ENCODE measurements around the gene OR5K2. TPM values are rescaled to one million over a fixed set of nuclear protein-coding genes. Genes with fewer than 3 reads are reported as not detected.

Gene OR5K2
- total and polyA plus RNA-seq, 2 of the 4 experiments (the other 2 are of a cell fraction): not detected

- TF ChIP-seq, protein P1, sequence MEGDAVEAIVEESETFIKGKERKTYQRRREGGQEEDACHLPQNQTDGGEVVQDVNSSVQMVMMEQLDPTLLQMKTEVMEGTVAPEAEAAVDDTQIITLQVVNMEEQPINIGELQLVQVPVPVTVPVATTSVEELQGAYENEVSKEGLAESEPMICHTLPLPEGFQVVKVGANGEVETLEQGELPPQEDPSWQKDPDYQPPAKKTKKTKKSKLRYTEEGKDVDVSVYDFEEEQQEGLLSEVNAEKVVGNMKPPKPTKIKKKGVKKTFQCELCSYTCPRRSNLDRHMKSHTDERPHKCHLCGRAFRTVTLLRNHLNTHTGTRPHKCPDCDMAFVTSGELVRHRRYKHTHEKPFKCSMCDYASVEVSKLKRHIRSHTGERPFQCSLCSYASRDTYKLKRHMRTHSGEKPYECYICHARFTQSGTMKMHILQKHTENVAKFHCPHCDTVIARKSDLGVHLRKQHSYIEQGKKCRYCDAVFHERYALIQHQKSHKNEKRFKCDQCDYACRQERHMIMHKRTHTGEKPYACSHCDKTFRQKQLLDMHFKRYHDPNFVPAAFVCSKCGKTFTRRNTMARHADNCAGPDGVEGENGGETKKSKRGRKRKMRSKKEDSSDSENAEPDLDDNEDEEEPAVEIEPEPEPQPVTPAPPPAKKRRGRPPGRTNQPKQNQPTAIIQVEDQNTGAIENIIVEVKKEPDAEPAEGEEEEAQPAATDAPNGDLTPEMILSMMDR (conservative IDR thresholded peaks at IDR 0.05; ENCODE audit: low read depth, low read length): no peak
- TF ChIP-seq, protein P2, sequence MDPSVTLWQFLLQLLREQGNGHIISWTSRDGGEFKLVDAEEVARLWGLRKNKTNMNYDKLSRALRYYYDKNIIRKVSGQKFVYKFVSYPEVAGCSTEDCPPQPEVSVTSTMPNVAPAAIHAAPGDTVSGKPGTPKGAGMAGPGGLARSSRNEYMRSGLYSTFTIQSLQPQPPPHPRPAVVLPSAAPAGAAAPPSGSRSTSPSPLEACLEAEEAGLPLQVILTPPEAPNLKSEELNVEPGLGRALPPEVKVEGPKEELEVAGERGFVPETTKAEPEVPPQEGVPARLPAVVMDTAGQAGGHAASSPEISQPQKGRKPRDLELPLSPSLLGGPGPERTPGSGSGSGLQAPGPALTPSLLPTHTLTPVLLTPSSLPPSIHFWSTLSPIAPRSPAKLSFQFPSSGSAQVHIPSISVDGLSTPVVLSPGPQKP (IDR thresholded peaks at IDR 0.05; ENCODE audit: borderline replicate concordance, low read depth, low read length): no peak
- no peak for TF ChIP-seq FOS (IDR thresholded peaks at IDR 0.05; ENCODE audit: low read depth, low read length)
- TF ChIP-seq MAFK (IDR thresholded peaks at IDR 0.05; ENCODE audit: low read depth, low read length): no peak
- TF ChIP-seq, protein P3, sequence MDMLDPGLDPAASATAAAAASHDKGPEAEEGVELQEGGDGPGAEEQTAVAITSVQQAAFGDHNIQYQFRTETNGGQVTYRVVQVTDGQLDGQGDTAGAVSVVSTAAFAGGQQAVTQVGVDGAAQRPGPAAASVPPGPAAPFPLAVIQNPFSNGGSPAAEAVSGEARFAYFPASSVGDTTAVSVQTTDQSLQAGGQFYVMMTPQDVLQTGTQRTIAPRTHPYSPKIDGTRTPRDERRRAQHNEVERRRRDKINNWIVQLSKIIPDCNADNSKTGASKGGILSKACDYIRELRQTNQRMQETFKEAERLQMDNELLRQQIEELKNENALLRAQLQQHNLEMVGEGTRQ (IDR thresholded peaks at IDR 0.05; ENCODE audit: low read depth, low read length): no peak
- no peak for TF ChIP-seq MAZ (IDR thresholded peaks at IDR 0.05; ENCODE audit: borderline replicate concordance, low read depth, low read length)
- TF ChIP-seq SMC3 (IDR thresholded peaks at IDR 0.05; ENCODE audit: low read depth, low read length): no peak
- no peak for TF ChIP-seq CHD1 (IDR thresholded peaks at IDR 0.05; ENCODE audit: low read depth, low read length)
- no peak for TF ChIP-seq CEBPB (IDR thresholded peaks at IDR 0.05; ENCODE audit: low read depth, low read length)
- no peak for TF ChIP-seq NFE2L2 (IDR thresholded peaks at IDR 0.05; ENCODE audit: low read depth, low read length)
- TF ChIP-seq POLR2A (IDR thresholded peaks at IDR 0.05; ENCODE audit: low read depth, low read length): no peak
- TF ChIP-seq BHLHE40 (IDR thresholded peaks at IDR 0.05; ENCODE audit: low read depth, low read length): no peak
- no peak for TF ChIP-seq RFX5 (IDR thresholded peaks at IDR 0.05; ENCODE audit: low read depth, low read length)
- TF ChIP-seq RCOR1 (IDR thresholded peaks at IDR 0.05; ENCODE audit: insufficient replicate concordance, low read length): no peak
- TF ChIP-seq RAD21 (IDR thresholded peaks at IDR 0.05; ENCODE audit: low read length): no peak
- no peak for TF ChIP-seq MXI1 (IDR thresholded peaks at IDR 0.05; ENCODE audit: borderline replicate concordance, low read depth, low read length)
- Histone ChIP-seq H2BK5ac (ENCODE audit: low read depth, low read length, poor library complexity, severe bottlenecking) (no peak overlapping the region), H3K79me1 (ENCODE audit: low read depth in 1 of 2, low read length in 2 of 2) (no peaks in the 10 kb centered on the region), H3K9me1 (ENCODE audit: insufficient read depth, low read length) (no peaks in the 10 kb centered on the region), H2BK15ac (ENCODE audit: low read depth, low read length) (no peak overlapping the region), H2BK120ac (ENCODE audit: low read depth, low read length) (no peak overlapping the region), H2AK9ac (replicated peaks; ENCODE audit: low read depth, low read length, poor library complexity) (no peak overlapping the region), H3K4me1 (ENCODE audit: control insufficient read depth, insufficient read depth, low read length) (no peaks in the 10 kb centered on the region), H3K14ac (replicated peaks; ENCODE audit: low read depth, low read length) (no peak overlapping the region), H2AK5ac (ENCODE audit: low read depth, low read length) (no peak overlapping the region), H4K20me1 (ENCODE audit: insufficient read depth, low read length) (no peaks in the 10 kb centered on the region), H3K4me2 (ENCODE audit: low read depth, low read length) (no peak overlapping the region), H3K9me3 (ENCODE audit: control insufficient read depth, insufficient read depth, low read length) (no peaks in the 10 kb centered on the region), H4K5ac (ENCODE audit: low read depth, low read length) (no peak overlapping the region), H3K18ac (ENCODE audit: low read depth, low read length) (no peak overlapping the region), H3K4me3 (ENCODE audit: insufficient read depth, low read depth, low read length) (no peak overlapping the region), H2AFZ (replicated peaks; ENCODE audit: low read length, poor library complexity) (no peak overlapping the region), H3K27ac (ENCODE audit: insufficient read depth, low read length) (no peak overlapping the region), H3K27me3 (ENCODE audit: control insufficient read depth, insufficient read depth, low read length) (peaks cover 4% of the 10 kb centered on the region; the same call in 1 of the 2 replicates), H4K91ac (ENCODE audit: insufficient read depth, low read depth, low read length) (no peak overlapping the region), H3K4ac (ENCODE audit: low read depth, low read length) (no peak overlapping the region), H3K9ac (ENCODE audit: low read depth, low read length) (no peak overlapping the region), H3K56ac (ENCODE audit: extremely low read depth, insufficient read depth, low read length) (no peak overlapping the region), H4K8ac (ENCODE audit: low read depth in 2 of 2, low read length in 2 of 2) (no peak overlapping the region), H3K36me3 (ENCODE audit: control insufficient read depth, insufficient read depth, low read length) (no peaks in the 10 kb centered on the region), H3K23ac (ENCODE audit: low read depth, low read length) (no peak overlapping the region), H2BK20ac (ENCODE audit: low read depth, low read length) (no peak overlapping the region)
- ChIA-PET CTCF (no interaction called here), POLR2A (ENCODE audit: unreplicated experiment) (no interaction called here)
- intact Hi-C loops (cut with micrococcal nuclease): no loop called here
- BruUV-seq (replicated peaks): no TSS peak
- ATAC-seq (ENCODE audit: low read depth) (no peak), DNase-seq (no peak)
- dilution Hi-C loops (cut with HindIII; ENCODE audit: low sequenced_read_pairs, unreplicated experiment): no loop called here
- in situ Hi-C loops (cut with MboI; ENCODE audit: low sequenced_read_pairs): no loop called here
- WGBS, 2 experiments (ENCODE audit: extremely low coverage in 2 of 2, insufficient read length in 1 of 2): 100% methylated on average over 1 of the region's 1 CpG; no CpG with 5 or more reads in 1 of the 2 experiments
Observed at GRCh38 chr3:98542623-98543022, 45.1 kb downstream of the OR5K2 start.
